ENCODE data around the gene TM2D1.

TM2D1 gene

GRCh38 chr1:61641578-61642336 is 83.2 kb downstream of the TM2D1 start:
- DNase-seq, result peak; percentile 2

- no peak for DNase-seq
Measured at GRCh38 chr1:61640531-61641530, 84.1 kb downstream of the TM2D1 start.

- no peak for DNase-seq
Measured at GRCh38 chr1:61639608-61640336, 85.2 kb downstream of the TM2D1 start.

GRCh38 chr1:61638911-61639605 is 85.9 kb downstream of the TM2D1 start:
- DNase-seq, result no peak

DNA sequence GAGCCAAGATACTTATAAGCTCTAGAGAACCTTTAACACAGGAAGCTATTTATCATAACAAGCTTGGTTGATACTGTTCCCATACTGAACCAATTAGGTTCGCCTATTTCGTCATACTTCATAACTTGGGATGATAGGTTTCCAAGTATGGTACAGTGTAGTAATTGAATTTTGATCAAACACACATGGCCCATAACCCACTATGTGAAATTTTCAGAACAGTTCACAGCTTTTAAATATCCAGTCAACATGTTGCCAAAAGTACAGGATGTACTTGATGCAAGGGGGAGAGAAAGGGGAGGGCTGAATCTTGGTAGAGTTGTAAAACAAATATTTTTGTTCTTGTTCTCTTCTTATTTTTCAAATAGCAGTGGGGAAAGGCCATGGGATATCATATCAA is 86.6 kb downstream of the TM2D1 start:
- no peak for DNase-seq

GRCh38 chr1:61637470-61637869 is 87.5 kb downstream of the TM2D1 start:
- no peak for DNase-seq

DNA sequence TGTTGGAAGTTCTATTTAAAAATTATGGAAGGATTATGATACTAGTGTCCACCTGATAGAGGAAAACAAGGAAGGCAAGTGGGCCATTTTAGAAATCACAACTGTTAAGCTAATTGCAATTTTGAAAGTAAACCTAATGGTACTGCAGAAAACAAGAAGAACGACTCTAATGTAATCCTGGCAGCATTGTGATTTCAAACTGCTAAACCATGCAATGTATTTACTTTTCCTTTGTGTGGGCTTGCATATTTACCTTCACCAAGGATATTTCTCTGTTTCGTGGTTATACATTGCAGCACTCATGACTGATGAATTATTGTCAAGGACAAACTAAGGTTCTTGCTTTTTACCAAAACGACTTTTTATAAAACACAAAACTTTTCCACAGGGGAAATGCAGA is 88.1 kb downstream of the TM2D1 start:
- DNase-seq, result no peak

DNA sequence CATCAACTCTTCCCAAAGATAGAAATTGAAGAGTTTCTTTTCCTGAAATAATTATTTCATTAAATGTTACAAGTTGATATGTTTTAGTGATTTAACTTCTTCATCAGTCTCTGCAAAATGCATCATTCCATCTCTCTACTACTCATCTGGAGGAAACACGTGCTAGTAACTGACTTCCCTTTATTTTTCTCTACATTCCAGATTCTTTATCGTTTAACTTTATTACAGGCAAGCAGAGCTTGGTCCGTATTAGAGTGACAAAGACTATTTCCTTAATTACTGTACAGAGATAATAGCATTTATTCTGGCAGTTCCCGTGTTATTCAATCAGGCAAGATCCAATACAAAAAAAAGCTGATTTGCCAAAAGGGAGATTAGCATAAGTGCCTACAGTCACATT is 88.6 kb downstream of the TM2D1 start:
- DNase-seq, result no peak

GRCh38 chr1:61635557-61635956 is 89.4 kb downstream of the TM2D1 start:
- DNase-seq, result no peak

GRCh38 chr1:61631436-61631835 is 93.5 kb downstream of the TM2D1 start:
- no peak for DNase-seq

All from NCI-H2227 treated with DMSO at 0.1 percent for 48 hours (cell line).